NCI-H2196 (cell line): ENCODE measurements around the gene GLTP.
"Not testable (repeated sequence)": the region's sequence is repeated elsewhere in the genome, so short reads cannot be mapped to it uniquely, and the experiment has no call there.

ENCODE experiments used
- DNase-seq: peaks from one replicate; lab custom pipeline; 2025; ENCODE audit not compliant: unreplicated experiment; lab: John Stamatoyannopoulos, UW

GLTP gene

GRCh38 chr12:109878247-109878625, 2.1 kb downstream of the GLTP start:
- DNase-seq: no peak

DNA sequence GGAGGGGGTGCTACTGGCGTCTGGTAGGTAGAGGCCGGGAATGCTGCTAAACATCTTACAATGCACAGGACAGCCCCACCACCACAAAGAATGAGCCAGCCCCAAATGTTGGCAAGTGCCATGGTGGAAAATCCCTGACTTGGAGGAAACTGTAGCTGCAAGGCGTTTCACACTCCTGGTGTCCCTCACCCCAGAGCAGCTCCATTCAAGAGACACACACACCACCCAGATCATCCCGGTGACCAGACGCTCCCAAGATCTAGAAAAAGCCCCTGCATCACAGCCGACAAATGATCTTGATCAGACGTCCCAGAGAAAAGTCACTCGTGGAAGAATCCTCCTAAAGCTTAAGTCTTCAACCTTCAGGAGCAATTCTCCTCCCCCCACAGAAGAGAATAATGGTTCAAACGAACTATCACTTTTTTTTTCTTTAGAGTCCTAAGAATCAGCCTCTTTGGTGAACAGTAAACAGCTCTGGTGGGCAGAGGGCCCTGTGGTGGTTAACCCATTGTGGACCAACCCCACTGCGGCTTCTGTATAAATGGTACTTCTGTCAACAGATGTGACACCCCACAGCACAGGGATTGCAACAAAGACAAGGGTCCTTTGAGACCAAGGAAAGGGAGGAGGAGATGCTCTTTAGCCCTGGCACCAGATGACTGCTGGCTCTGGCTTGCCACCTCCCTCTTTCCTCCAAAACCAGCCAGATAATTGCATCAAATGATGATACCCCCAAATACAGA, 2.7 kb downstream of the GLTP start:
- DNase-seq: no peak

- DNase-seq: no peak
These were observed 3.9 kb downstream of the GLTP start for GRCh38 chr12:109876406-109876805.

GRCh38 chr12:109875572-109876131, 4.7 kb downstream of the GLTP start:
- peak; percentile 53 for DNase-seq

DNA sequence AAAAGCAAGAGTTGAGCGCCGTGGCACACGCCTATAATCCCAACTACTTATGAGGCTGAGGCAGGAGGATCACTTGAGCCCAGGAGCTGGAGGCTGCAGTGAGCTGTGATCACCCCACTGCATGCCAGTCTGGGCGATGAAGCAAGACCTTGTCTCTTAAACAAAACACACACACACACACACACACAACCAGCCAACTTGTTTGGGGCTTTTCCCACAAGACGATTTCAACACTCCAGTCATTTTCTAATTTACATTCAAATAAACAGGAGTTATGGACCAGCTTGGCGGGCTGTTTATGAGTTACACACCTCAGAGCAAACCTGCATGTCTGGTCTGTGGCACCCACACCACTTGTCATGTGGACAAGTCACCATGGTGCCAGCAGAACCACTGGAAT, 6.7 kb downstream of the GLTP start:
- DNase-seq: no peak

DNA sequence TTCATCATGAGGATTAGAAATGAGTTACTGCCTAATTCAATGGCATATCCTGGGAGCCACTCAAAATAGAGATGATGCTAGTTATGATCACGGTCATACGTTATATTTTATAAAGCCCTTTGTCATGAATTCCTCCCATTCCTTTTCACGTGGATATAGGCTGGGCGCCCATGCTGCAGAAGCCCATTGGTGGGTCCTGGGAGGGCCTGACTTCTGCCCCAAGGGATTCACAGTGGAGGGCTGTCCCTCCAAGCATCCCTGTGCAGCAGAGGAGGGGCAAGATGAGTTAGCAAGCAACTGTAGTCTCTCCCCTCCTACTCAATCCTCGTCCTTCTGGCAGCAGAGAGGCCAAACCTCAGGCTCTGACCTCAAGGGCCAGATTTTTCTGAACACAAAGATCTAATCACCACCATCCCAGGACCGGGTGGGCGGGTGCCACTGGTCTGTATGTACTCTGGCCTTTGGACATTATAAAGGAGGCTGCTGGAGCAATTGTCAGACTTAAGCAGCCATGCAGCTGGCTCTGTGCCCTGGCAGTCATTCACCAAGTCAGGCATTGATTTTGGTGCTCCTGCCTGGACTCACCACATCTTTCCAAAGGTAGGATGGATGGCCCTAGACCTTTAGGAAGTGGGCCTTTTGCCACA, 8.6 kb downstream of the GLTP start:
- DNase-seq: no peak

DNA sequence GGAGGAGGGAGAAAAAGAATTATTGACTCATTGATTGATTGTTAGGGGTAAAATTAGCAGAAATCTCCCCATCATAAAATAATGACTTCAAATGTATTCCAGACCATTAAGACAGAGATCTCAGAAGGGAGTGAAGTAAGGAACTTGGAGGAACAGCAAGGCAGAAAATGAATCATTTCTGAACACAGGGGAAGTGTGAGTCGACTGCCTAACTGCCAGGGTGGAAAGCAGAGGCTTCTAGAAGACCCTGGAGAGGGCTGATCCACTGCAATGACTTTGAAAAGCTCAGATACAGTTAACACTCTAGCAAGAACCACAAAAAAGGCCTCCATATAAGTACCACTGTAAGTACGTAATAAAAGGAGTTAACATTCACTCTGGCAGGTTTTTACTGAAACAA, 9.7 kb downstream of the GLTP start:
- DNase-seq: no peak

- no peak for DNase-seq
These were observed 11.9 kb downstream of the GLTP start for GRCh38 chr12:109868182-109869051.

DNA sequence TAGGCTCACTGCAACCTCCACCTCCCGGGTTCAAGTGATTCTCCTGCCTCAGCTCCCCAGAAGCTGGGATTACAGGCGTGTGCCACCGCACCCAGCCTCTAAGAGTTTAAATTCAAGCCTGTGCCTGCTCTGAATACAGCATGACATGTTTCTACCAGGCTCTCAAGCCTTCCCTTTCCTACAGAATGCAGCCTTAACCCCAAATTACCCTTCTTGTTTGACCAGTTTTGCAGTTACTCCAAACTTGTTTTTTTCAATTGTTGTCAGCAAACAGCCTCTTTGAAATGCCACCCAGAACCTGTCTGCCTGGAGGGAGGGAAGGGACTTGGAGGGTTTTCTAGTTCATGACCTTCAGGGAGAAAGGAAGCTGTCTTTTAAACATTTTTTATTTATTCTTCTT, 15.4 kb downstream of the GLTP start:
- DNase-seq: peak; percentile 26

GRCh38 chr12:109863847-109864712, 16.3 kb downstream of the GLTP start:
- no peak for DNase-seq

DNA sequence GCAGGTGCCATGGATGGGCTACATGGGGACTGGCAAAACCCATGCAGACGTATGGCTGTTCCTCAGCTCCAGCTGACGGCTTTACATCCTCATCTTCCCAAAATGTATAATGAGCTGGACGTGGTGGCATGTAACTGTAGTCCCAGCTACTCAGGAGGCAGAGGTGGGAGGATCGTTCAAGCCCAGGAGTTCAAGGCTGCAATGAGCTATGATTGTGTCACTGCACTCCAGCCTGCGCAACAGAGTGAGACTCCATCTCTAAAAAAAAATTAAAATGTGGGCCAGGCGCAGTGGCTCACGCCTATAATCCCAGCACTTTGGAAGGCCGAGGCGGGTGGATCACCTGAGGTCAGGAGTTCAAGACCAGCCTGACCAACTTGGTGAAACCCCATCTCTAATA, 17.9 kb downstream of the GLTP start:
- DNase-seq: not testable (repeated sequence)

DNA sequence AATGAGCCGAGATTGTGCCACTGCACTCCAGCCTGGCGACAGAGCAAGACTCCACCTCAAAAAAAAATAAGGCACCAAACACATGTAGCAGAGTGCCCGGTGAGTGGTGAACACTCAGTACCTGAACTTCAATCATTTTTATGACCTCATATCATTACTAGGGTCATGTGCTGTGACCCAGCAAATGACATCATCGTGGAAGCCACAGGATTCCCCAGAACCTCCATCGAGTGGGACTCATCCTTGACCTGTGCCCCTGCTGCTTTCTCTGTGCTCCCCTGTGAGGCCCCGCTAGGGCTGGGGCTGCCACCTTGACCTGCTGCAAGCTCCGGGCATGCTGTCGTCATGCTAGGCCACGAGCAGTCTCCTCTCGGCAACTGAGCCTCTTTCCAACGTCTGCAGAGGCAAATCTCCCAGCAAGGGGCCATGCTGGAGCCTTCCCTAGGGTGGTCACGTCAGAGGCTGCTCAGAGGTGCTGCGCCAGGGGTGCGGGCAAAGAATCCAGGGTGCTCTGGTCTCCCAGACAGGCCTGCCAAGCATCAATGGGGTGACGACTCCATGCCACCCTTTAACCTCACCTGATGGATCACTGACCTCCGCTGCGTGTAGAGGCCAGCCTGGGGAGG, 18.5 kb downstream of the GLTP start:
- no peak for DNase-seq

DNA sequence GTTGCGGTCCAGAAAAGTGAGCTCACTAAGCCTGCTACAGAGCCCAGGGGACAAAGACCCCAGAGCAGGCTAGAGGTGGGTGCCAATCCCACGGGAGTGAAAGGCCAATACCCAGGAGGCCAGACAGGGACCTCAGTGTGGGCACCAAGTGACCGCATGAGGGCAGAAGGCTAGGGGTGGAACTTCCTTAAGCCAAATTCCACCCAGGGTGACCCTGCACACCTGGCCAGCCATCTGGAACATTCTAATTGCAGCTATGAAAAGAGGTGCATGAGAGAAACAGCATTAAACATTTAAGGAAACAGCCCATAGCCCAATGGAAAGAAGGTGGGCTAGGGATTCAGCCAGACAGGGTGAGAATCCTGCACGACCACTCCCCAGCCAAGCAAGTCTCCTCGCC, 19.4 kb downstream of the GLTP start:
- no peak for DNase-seq

DNA sequence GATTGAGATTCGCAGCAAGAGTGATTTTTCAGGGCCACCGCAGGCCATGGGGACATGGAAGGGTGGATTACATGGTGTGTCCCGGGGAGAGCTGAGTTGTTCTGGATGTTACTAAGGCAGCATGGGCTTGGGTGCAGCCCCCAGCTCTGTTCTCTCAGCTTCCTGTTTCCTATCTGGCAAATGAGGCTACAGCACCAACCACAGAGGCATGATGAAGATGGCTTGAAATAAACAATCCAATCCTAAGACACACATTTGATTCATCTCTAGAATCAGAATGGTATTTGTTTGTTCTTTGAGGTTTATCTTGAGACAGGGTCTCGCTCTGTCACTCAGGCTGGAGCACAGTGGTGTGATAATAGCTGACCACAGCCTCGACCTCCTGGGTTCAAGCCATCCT, 21.6 kb downstream of the GLTP start:
- no peak for DNase-seq

- no peak for DNase-seq
These were observed 22.6 kb downstream of the GLTP start for GRCh38 chr12:109857715-109858114.

DNA sequence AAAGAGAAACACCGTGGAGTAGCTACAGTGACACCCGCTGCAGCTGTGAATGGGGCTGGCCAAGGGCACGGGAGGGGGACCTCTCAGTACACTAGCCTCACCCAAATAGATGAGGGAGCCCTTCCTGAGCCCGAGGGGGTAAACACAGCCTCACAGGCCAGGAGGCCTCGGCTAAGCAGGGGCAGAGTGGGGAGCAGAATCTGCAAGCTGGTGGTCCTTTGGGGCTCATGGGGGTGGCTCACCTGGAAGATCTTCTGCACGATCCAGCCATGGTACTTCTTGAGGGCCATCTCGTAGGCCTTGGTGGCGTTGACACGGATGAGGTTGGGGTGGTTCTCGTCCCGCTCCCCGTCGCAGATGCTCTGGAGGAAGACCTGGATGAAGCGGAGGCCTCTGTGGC, 25.0 kb downstream of the GLTP start:
- no peak for DNase-seq

DNA sequence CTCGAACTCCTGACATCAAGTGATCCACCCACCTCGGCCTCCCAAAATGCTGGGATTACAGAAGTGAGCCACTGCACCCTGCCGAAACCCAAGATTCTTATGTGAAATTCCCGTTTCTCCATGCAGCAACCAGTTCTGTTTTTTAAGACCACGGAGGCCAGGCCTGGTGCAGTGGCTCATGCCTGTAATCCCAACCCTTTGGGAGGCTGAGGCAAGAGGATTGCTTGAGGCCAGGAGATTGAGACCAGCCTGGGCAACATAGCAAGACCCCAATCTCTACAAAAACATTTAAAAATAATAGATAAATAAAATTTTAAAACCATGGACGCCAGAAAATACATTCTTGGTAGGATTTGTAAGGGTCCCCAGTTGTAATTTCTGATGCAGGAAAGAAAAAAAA, 29.8 kb downstream of the GLTP start:
- not testable (repeated sequence) for DNase-seq

DNA sequence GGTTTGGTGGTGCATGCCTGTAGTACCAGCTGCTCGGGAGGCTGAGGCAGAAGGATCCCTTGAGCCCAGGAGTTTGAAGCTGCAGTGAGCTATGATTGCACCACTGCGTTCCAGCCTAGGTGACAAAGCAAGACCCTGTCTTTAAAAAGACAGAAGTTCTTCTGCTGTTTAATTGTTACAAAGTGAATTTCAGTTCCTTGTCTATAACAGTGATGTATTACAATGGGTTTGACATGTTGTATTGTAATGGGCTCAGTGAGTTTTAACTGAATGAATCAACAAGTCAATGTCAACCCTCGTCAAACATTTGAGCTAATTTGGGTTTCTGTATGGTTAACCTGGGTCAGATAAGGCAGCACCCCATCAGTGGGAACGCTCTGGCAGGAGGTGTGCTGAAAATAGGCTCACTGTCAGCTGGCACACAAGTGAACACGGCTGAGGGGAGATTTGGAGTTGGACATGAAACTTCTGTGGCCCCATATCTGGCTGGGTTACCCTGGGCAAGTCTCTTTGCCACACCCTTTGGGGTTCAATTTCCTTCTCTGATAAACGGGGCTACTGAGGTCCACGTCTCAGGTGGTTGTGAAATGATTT, 33.1 kb downstream of the GLTP start:
- DNase-seq: no peak

DNA sequence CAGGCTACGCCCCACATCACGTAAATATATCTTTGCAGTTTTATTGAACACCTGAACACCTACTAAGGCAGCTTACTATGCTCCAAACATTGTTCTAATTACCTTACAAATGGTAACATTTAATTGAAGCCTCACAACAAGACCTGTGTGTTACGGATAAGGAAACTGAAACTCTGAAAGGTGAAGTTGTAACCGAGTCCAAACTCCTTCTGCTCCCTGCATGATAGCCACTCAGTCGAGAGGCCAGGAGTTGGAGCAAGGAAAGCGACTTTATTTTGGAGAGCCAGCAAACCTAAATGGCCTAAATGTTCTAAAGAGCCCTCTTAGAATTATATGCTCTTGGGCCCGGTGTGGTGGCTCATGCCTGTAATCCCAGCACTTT, 34.5 kb downstream of the GLTP start:
- DNase-seq: no peak
